MM.1S (cell line): Measurements from ENCODE around the gene GGT6.

Experiments
- DNase-seq: peaks from one replicate; pipeline ENCODE4 v3.0.0-alpha.2; 2015
- H2AFZ ChIP-seq: fragments of 300-600 bp; sonication (generic); 2 replicates; pipeline ENCODE4 v1.6.0; 2016; ENCODE audit warnings: antibody characterized with exemption, low read length
- H3F3A ChIP-seq: fragments of 300-600 bp; sonication (generic); 2 replicates; pipeline ENCODE4 v1.6.1; 2016; ENCODE audit warnings: mild to moderate bottlenecking, antibody characterized with exemption, low read length, moderate library complexity, mixed read lengths; ENCODE audit not compliant: insufficient read depth
- H3K27ac ChIP-seq: fragments of 300-600 bp; sonication (generic); 2 replicates; pipeline ENCODE4 v1.5.1; 2016; ENCODE audit warnings: mild to moderate bottlenecking, low read length
- H3K27me3 ChIP-seq: fragments of 300-600 bp; sonication (generic); replicated peaks from 2 replicates; pipeline ENCODE4 v1.6.0; 2016; ENCODE audit warnings: low read length; ENCODE audit not compliant: insufficient read depth
- H3K36me3 ChIP-seq: fragments of 300-600 bp; sonication (generic); replicated peaks from 2 replicates; pipeline ENCODE4 v1.6.1; 2016; ENCODE audit warnings: mild to moderate bottlenecking, low read length, mixed read lengths; ENCODE audit not compliant: insufficient read depth
- H3K4me1 ChIP-seq: fragments of 300-600 bp; sonication (generic); 2 replicates; pipeline ENCODE4 v1.6.1; 2016; ENCODE audit warnings: low read length, mixed read lengths
- H3K4me2 ChIP-seq: fragments of 300-600 bp; sonication (generic); 2 replicates; pipeline ENCODE4 v1.6.0; 2016; ENCODE audit warnings: low read depth, low read length
- H3K4me3 ChIP-seq: fragments of 300-600 bp; sonication (generic); 2 replicates; pipeline ENCODE4 v1.5.1; 2016; ENCODE audit warnings: low read length, mixed read lengths
- H3K79me2 ChIP-seq: fragments of 300-600 bp; sonication (generic); 2 replicates; pipeline ENCODE4 v1.6.1; 2016; ENCODE audit warnings: mixed run types, low read length, mixed read lengths
- H3K9ac ChIP-seq: fragments of 300-600 bp; sonication (generic); 2 replicates; pipeline ENCODE4 v1.6.1; 2016; ENCODE audit warnings: low read length, mixed read lengths
- H3K9me2 ChIP-seq: fragments of 300-600 bp; sonication (generic); replicated peaks from 2 replicates; pipeline ENCODE4 v1.6.1; 2016; ENCODE audit warnings: mild to moderate bottlenecking, low read length, mixed read lengths; ENCODE audit not compliant: insufficient read depth
- H3K9me3 ChIP-seq: fragments of 300-600 bp; sonication (generic); replicated peaks from 2 replicates; pipeline ENCODE4 v1.6.1; 2016; ENCODE audit warnings: mild to moderate bottlenecking, low read length, mixed read lengths; ENCODE audit not compliant: insufficient read depth
- H4K20me1 ChIP-seq: fragments of 300-600 bp; sonication (generic); 2 replicates; pipeline ENCODE4 v1.6.1; 2016; ENCODE audit warnings: mild to moderate bottlenecking, low read length, moderate library complexity, mixed read lengths; ENCODE audit not compliant: insufficient read depth
- EZH2 ChIP-seq: fragments of 300-600 bp; sonication (generic); optimal IDR thresholded peaks from 2 replicates; pipeline ENCODE3; 2017; ENCODE audit warnings: low read depth, mild to moderate bottlenecking, antibody characterized with exemption, low read length, mixed read lengths
- EZH2phosphoT487 ChIP-seq: fragments of 300-600 bp; sonication (generic); IDR thresholded peaks from 2 replicates; pipeline ENCODE4 v1.6.1; 2018; ENCODE audit warnings: antibody characterized with exemption, low read length
- TF ChIP-seq, protein P1 (sequence below): fragments of 300-600 bp; sonication (generic); IDR thresholded peaks from 2 replicates; pipeline ENCODE4 v1.5.1; 2016; ENCODE audit warnings: antibody characterized with exemption, low read length, mixed read lengths

GGT6 gene

GRCh38 chr17:4582691-4583090 lies 22.3 kb upstream of the GGT6 start:
- Histone ChIP-seq H3K9me3 (no peaks in the 10 kb centered on the region), H3K4me2 (no peak overlapping the region), H2AFZ (no peak overlapping the region)

DNA sequence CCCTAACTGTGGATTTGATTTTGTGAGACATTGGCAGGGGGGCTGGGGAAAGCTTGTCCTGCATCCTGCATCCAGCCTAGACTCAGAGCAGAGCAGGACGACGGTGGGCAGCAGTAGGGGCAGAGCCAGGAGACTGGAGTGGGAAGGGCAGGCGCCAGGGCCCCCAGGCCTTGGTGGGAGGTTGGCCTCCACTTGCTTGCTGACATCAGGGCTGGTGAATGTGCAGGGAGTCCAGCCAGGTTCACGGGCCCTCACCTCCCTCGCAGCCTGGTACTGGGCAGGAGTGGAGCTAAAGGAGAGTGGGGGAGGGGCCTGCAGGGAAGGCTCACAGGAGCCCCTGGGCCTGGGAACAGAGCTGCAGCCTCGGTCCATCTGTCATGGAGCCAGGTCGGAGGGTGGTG lies 21.7 kb upstream of the GGT6 start:
- H3K36me3 ChIP-seq: no peaks in the 10 kb centered on the region
- H3K27ac ChIP-seq: no peak overlapping the region
- H4K20me1 ChIP-seq: no peaks in the 10 kb centered on the region
- no peak for DNase-seq
- H3K4me1 ChIP-seq: no peaks in the 10 kb centered on the region
- H3K27me3 ChIP-seq: peaks cover 79% of the 10 kb centered on the region
- no peak overlapping the region for H3K4me2 ChIP-seq
- no peak overlapping the region for H3K4me3 ChIP-seq
- no peaks in the 10 kb centered on the region for H3K9me2 ChIP-seq
- no peak overlapping the region for H3K9ac ChIP-seq
- no peak overlapping the region for H2AFZ ChIP-seq
- H3K79me2 ChIP-seq: no peaks in the 10 kb centered on the region
- H3F3A ChIP-seq: no peaks in the 10 kb centered on the region
- no peak for TF ChIP-seq EZH2phosphoT487
- TF ChIP-seq, protein P1, sequence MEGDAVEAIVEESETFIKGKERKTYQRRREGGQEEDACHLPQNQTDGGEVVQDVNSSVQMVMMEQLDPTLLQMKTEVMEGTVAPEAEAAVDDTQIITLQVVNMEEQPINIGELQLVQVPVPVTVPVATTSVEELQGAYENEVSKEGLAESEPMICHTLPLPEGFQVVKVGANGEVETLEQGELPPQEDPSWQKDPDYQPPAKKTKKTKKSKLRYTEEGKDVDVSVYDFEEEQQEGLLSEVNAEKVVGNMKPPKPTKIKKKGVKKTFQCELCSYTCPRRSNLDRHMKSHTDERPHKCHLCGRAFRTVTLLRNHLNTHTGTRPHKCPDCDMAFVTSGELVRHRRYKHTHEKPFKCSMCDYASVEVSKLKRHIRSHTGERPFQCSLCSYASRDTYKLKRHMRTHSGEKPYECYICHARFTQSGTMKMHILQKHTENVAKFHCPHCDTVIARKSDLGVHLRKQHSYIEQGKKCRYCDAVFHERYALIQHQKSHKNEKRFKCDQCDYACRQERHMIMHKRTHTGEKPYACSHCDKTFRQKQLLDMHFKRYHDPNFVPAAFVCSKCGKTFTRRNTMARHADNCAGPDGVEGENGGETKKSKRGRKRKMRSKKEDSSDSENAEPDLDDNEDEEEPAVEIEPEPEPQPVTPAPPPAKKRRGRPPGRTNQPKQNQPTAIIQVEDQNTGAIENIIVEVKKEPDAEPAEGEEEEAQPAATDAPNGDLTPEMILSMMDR: no peak
- no peak for TF ChIP-seq EZH2
- H3K9me3 ChIP-seq: no peaks in the 10 kb centered on the region

More at GRCh38 chr17:4582691-4583090, 22.3 kb upstream of the GGT6 start:
- Histone ChIP-seq H3K9me2 (no peaks in the 10 kb centered on the region), H3K27me3 (peaks cover 79% of the 10 kb centered on the region), H3K79me2 (no peaks in the 10 kb centered on the region), H3K4me3 (no peak overlapping the region), H4K20me1 (no peaks in the 10 kb centered on the region), H3F3A (no peaks in the 10 kb centered on the region), H3K27ac (no peak overlapping the region), H3K9ac (no peak overlapping the region), H3K36me3 (no peaks in the 10 kb centered on the region), H3K4me1 (no peaks in the 10 kb centered on the region)
- TF ChIP-seq, protein P1: no peak
- no peak for TF ChIP-seq EZH2phosphoT487
- DNase-seq: no peak

DNA sequence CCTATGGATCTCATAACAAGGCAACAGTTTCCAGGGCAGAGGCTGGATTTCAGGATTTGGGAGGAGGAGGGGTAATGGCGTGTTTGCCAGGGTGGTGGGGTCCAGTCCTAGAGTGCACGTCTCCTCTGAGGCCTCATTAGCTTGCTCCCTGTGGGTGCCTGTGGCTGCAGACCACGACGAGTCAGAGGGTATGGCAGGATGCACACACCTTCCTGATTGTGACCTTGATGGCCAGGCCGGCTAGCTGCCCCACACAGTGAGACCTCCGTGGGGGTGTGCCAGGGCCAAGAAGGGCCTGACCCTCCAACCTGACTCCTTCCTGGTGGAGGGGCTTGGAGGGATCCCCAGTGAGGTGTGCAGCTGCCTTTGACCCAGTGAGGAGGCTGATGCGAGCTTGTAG lies 19.9 kb upstream of the GGT6 start:
- Histone ChIP-seq H3K9ac (no peak overlapping the region), H3K4me3 (no peak overlapping the region), H3K9me3 (no peaks in the 10 kb centered on the region), H3K4me1 (no peaks in the 10 kb centered on the region), H3F3A (no peaks in the 10 kb centered on the region), H2AFZ (no peak overlapping the region), H4K20me1 (no peaks in the 10 kb centered on the region), H3K36me3 (no peaks in the 10 kb centered on the region), H3K4me2 (no peak overlapping the region), H3K27me3 (peaks cover 74% of the 10 kb centered on the region), H3K9me2 (no peaks in the 10 kb centered on the region), H3K79me2 (no peaks in the 10 kb centered on the region), H3K27ac (no peak overlapping the region)
- DNase-seq: no peak
- TF ChIP-seq, protein P1: no peak
- TF ChIP-seq EZH2phosphoT487 (no peak), EZH2 (no peak)
